Natural killer cell (primary cell): ENCODE data around the gene NMT2. TPM values are rescaled to one million over a fixed set of nuclear protein-coding genes. Genes with fewer than 3 reads are reported as not detected.

ENCODE experiments used
- ATAC-seq, 3 donors: fragments of 150-1000 bp in 2 of 3; fragments of 200-7000 bp in 1 of 3; cut with Tn5 transposase; 1 replicate in 1 of 3; 2 replicates in 2 of 3; pipeline ENCODE4 v1.10.0; 2021; ENCODE audit warnings: mild to moderate bottlenecking in 2 of 3, moderate library complexity in 2 of 3
- DNase-seq, 2 donors: peaks; one replicate each; pipeline versions ENCODE4 v3.0.0 to v3.0.0-alpha.2; 2013 to 2021; ENCODE audit warnings: mixed read lengths in 1 of 2
- H3K27ac ChIP-seq: one replicate; pipeline ENCODE4 v1.5.1; 2013; ENCODE audit warnings: mild to moderate bottlenecking, low read length
- H3K27me3 ChIP-seq: one replicate; pipeline ENCODE4 v1.6.1; 2013; ENCODE audit warnings: low read length; ENCODE audit not compliant: control insufficient read depth, insufficient read depth
- H3K36me3 ChIP-seq: one replicate; pipeline ENCODE4 v1.6.1; 2013; ENCODE audit warnings: low read length; ENCODE audit not compliant: control insufficient read depth, insufficient read depth
- H3K4me1 ChIP-seq: one replicate; pipeline ENCODE4 v1.6.1; 2013; ENCODE audit warnings: low read length; ENCODE audit not compliant: control insufficient read depth, insufficient read depth
- H3K4me3 ChIP-seq: one replicate; pipeline ENCODE4 v1.5.1; 2013; ENCODE audit warnings: low read length
- H3K9me3 ChIP-seq: one replicate; pipeline ENCODE4 v1.6.1; 2013; ENCODE audit warnings: low read length; ENCODE audit not compliant: control insufficient read depth, insufficient read depth
- H3K27ac Mint-ChIP-seq, 2 donors: one replicate each; pipeline ENCODE4 v1.8.0; 2022; ENCODE audit warnings: mild to moderate bottlenecking in 2 of 2, mixed read lengths in 2 of 2, moderate library complexity in 1 of 2
- H3K27me3 Mint-ChIP-seq, 2 donors: one replicate each; pipeline ENCODE4 v1.8.0; 2022; ENCODE audit warnings: low read depth in 2 of 2, mixed read lengths in 2 of 2
- H3K36me3 Mint-ChIP-seq: one replicate; pipeline ENCODE4 v1.8.0; 2022; ENCODE audit warnings: mixed read lengths
- H3K4me1 Mint-ChIP-seq, 2 donors: one replicate each; pipeline ENCODE4 v1.8.0; 2022; ENCODE audit warnings: mixed read lengths in 2 of 2
- H3K4me3 Mint-ChIP-seq: one replicate; pipeline ENCODE4 v1.8.0; 2022; ENCODE audit warnings: mild to moderate bottlenecking, moderate library complexity, mixed read lengths
- H3K9me3 Mint-ChIP-seq, 2 donors: one replicate each; pipeline ENCODE4 v1.8.0; 2022; ENCODE audit warnings: mixed read lengths in 2 of 2
- WGBS: methylation state at CpG from one replicate; pipeline ENCODE4 v1.1.7; 2013; ENCODE audit warnings: missing lambda C conversion rate; ENCODE audit not compliant: insufficient coverage; 5-methylcytosine and 5-hydroxymethylcytosine counted together
- intact Hi-C: fragments of 100-400 bp; cut with micrococcal nuclease; formaldehyde crosslinking; loops from one replicate; pipeline ENCODE4 v1.14.2; 2022
- total RNA-seq, 4 donors: library from RNA; stranded (reverse); fragments of 120-200 nt in 1 of 4; gene quantifications; one replicate each; pipeline versions ENCODE4 v1.2.3 to v1.2.4, GENCODE V29; 2013 to 2022
- TF ChIP-seq, protein P1 (sequence below): fragments of 200-600 bp; IDR thresholded peaks from one replicate; pipeline ENCODE4 v1.8.0; 2022; ENCODE audit warnings: antibody characterized with exemption

NMT2 gene
- total RNA-seq, 3 donors from 2014 or later (not counting 1 experiment from before 2014, with no cell fraction given) = 18.9 to 34.9 (median 28.8) TPM

DNA sequence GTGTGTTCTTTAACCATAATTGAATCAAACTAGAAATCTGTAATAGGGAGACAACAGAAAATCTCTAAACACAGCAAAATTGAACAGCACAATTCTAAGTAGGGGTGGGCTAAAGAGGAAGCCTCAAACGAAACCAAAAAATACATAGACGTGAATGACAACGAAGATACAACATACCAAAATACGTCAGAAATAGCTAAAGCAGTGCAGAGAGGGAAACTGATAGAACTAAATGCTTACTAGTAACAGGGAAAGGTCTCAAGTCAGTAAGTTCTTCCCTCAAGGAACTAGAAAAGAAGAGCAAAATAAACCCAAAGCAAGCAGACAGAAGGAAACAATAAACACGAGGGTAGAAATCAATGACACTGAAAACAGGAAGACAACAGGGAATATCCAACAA lies 52.3 kb downstream of the NMT2 start:
- no peaks in the 10 kb centered on the region for H3K4me1 ChIP-seq
- H3K36me3 Mint-ChIP-seq = peaks cover 6% of the 10 kb centered on the region
- no peak overlapping the region for H3K27ac ChIP-seq
- no peaks in the 10 kb centered on the region for H3K27me3 Mint-ChIP-seq
- intact Hi-C loops = no loop called here
- H3K9me3 ChIP-seq = no peaks in the 10 kb centered on the region
- ATAC-seq (no peak), DNase-seq (no peak)
- no peaks in the 10 kb centered on the region for H3K4me1 Mint-ChIP-seq
- no peaks in the 10 kb centered on the region for H3K27me3 ChIP-seq
- TF ChIP-seq, protein P1, sequence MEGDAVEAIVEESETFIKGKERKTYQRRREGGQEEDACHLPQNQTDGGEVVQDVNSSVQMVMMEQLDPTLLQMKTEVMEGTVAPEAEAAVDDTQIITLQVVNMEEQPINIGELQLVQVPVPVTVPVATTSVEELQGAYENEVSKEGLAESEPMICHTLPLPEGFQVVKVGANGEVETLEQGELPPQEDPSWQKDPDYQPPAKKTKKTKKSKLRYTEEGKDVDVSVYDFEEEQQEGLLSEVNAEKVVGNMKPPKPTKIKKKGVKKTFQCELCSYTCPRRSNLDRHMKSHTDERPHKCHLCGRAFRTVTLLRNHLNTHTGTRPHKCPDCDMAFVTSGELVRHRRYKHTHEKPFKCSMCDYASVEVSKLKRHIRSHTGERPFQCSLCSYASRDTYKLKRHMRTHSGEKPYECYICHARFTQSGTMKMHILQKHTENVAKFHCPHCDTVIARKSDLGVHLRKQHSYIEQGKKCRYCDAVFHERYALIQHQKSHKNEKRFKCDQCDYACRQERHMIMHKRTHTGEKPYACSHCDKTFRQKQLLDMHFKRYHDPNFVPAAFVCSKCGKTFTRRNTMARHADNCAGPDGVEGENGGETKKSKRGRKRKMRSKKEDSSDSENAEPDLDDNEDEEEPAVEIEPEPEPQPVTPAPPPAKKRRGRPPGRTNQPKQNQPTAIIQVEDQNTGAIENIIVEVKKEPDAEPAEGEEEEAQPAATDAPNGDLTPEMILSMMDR = no peak
- no peak overlapping the region for H3K4me3 Mint-ChIP-seq
- H3K27ac Mint-ChIP-seq = no peak overlapping the region
- no peak overlapping the region for H3K4me3 ChIP-seq
- no peaks in the 10 kb centered on the region for H3K9me3 Mint-ChIP-seq
- peaks cover 54% of the 10 kb centered on the region for H3K36me3 ChIP-seq
- 96% methylated on average over 4 of the region's 5 CpGs for WGBS

- TF ChIP-seq, protein P1 = no peak
- H3K27ac Mint-ChIP-seq = no peak overlapping the region
- H3K9me3 Mint-ChIP-seq = no peaks in the 10 kb centered on the region
- peaks cover 11% of the 10 kb centered on the region for H3K36me3 Mint-ChIP-seq
- Histone ChIP-seq H3K9me3 (no peaks in the 10 kb centered on the region), H3K36me3 (peaks cover 54% of the 10 kb centered on the region), H3K27me3 (no peaks in the 10 kb centered on the region), H3K4me1 (no peaks in the 10 kb centered on the region), H3K27ac (no peak overlapping the region), H3K4me3 (no peak overlapping the region)
- intact Hi-C loops = no loop called here
- no peaks in the 10 kb centered on the region for H3K4me1 Mint-ChIP-seq
- H3K27me3 Mint-ChIP-seq = no peaks in the 10 kb centered on the region
- no peak for DNase-seq
- WGBS = 100% methylated on average over 4 of the region's 4 CpGs
- no peak overlapping the region for H3K4me3 Mint-ChIP-seq
- no peak for ATAC-seq
Measured at GRCh38 chr10:15113766-15114165, 54.7 kb downstream of the NMT2 start.

GRCh38 chr10:15112657-15113056 lies 55.8 kb downstream of the NMT2 start:
- no peak for DNase-seq

More at GRCh38 chr10:15112657-15113056, 55.8 kb downstream of the NMT2 start:
- H3K4me3 Mint-ChIP-seq = no peak overlapping the region
- no peaks in the 10 kb centered on the region for H3K4me1 Mint-ChIP-seq
- no peak overlapping the region for H3K27ac Mint-ChIP-seq
- H3K27me3 Mint-ChIP-seq = no peaks in the 10 kb centered on the region
- peaks cover 13% of the 10 kb centered on the region for H3K36me3 Mint-ChIP-seq
- no peaks in the 10 kb centered on the region for H3K9me3 Mint-ChIP-seq
- intact Hi-C loops = no loop called here
- Histone ChIP-seq H3K27ac (no peak overlapping the region), H3K27me3 (no peaks in the 10 kb centered on the region), H3K36me3 (peaks cover 51% of the 10 kb centered on the region), H3K9me3 (no peaks in the 10 kb centered on the region), H3K4me1 (no peaks in the 10 kb centered on the region), H3K4me3 (no peak overlapping the region)
- 96% methylated on average over 13 of the region's 13 CpGs for WGBS
- TF ChIP-seq, protein P1 = no peak
- ATAC-seq = no peak
